ENCODE measurements around the gene DLG2. TPM values are rescaled to one million over a fixed set of nuclear protein-coding genes. Genes with fewer than 3 reads are reported as not detected.

Gene DLG2
- total and polyA plus RNA-seq, 9 of the 15 experiments (the other 6 are each of a cell fraction or from before 2014, with no cell fraction given) = 0.52 to 1.6 (median 0.95) TPM

DNA sequence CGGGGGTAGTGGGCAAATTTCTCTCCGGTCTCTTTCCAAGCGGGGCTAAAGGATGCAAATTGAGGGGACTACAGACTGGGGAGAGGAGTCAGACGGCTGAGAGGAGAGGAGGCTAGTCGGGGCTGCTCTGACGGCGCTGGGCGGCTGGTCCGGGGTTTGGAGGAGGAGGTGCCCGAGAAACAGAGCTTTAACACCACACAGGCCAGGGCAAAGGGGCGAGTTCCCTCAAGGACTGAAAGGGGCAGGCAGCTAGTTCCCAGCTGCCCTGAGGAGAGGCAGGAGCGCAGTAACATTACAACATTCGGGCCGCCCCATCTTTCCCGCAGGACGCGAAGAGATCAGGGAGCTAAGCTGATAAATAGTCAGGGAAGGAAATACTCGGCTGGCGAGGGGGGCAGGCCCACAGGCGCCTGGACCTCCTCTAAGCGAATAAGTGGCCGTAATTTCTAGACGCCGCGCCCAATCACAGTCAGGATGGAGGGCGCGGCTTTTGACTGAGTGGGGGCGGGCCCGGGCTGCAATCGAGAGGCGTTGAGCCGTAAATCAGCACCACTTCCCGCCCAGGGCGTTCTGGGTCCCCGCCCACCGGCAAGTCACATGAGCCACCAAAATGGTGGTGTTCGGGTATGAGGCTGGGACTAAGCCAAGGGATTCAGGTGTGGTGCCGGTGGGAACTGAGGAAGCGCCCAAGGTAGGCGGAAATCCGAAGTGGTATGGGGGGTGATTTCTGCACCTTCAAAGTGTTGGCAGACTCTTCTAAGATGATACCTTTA, 1.0 kb upstream of the DLG2 start, which contains the start of gene TMEM126B (continued):
- TF ChIP-seq PURB (CRISPR knock-in tag; IDR thresholded peaks at IDR 0.05; ENCODE audit: low read depth) (no peak), CAMTA2 (CRISPR knock-in tag; conservative IDR thresholded peaks at IDR 0.05) (no peak), MXI1 (IDR thresholded peaks at IDR 0.05; ENCODE audit: low read depth, low read length) (no peak), MAFG (tag; conservative IDR thresholded peaks at IDR 0.05) (no peak), NR4A1 (CRISPR knock-in tag; IDR thresholded peaks at IDR 0.05) (no peak), NR4A1 (tag; IDR thresholded peaks at IDR 0.05) (no peak), CXXC5 (CRISPR knock-in tag; IDR thresholded peaks at IDR 0.05) (peak; percentile 77), CCNT2 (IDR thresholded peaks at IDR 0.05; ENCODE audit: borderline replicate concordance, extremely low read depth, insufficient read length, low read depth, low read length) (peak; percentile 52), CTBP1 (IDR thresholded peaks at IDR 0.05; ENCODE audit: borderline replicate concordance) (peak; percentile 91), ZNF785 (CRISPR knock-in tag; IDR thresholded peaks at IDR 0.05) (no peak), SLC30A9 (CRISPR knock-in tag; IDR thresholded peaks at IDR 0.05) (no peak), ZFX (CRISPR knock-in tag; IDR thresholded peaks at IDR 0.05) (peak; percentile 65)
- TF ChIP-seq, protein P1, sequence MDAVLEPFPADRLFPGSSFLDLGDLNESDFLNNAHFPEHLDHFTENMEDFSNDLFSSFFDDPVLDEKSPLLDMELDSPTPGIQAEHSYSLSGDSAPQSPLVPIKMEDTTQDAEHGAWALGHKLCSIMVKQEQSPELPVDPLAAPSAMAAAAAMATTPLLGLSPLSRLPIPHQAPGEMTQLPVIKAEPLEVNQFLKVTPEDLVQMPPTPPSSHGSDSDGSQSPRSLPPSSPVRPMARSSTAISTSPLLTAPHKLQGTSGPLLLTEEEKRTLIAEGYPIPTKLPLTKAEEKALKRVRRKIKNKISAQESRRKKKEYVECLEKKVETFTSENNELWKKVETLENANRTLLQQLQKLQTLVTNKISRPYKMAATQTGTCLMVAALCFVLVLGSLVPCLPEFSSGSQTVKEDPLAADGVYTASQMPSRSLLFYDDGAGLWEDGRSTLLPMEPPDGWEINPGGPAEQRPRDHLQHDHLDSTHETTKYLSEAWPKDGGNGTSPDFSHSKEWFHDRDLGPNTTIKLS (IDR thresholded peaks at IDR 0.05; ENCODE audit: borderline replicate concordance, low read depth) = peak; percentile 28; the same call in 1 of the 2 replicates
- TF ChIP-seq, protein P2, sequence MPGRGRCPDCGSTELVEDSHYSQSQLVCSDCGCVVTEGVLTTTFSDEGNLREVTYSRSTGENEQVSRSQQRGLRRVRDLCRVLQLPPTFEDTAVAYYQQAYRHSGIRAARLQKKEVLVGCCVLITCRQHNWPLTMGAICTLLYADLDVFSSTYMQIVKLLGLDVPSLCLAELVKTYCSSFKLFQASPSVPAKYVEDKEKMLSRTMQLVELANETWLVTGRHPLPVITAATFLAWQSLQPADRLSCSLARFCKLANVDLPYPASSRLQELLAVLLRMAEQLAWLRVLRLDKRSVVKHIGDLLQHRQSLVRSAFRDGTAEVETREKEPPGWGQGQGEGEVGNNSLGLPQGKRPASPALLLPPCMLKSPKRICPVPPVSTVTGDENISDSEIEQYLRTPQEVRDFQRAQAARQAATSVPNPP (IDR thresholded peaks at IDR 0.05; ENCODE audit: borderline replicate concordance, insufficient read depth, insufficient read length) = no peak
- TF ChIP-seq, protein P3, sequence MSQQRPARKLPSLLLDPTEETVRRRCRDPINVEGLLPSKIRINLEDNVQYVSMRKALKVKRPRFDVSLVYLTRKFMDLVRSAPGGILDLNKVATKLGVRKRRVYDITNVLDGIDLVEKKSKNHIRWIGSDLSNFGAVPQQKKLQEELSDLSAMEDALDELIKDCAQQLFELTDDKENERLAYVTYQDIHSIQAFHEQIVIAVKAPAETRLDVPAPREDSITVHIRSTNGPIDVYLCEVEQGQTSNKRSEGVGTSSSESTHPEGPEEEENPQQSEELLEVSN (IDR thresholded peaks at IDR 0.05; ENCODE audit: borderline replicate concordance in 1 of 2, extremely low read depth in 1 of 2, insufficient read depth in 1 of 2, insufficient read length in 1 of 2, low read depth in 1 of 2, low read length in 1 of 2, poor library complexity in 1 of 2, severe bottlenecking in 1 of 2) = peak; percentile 22 to 59
- TF ChIP-seq, protein P4, sequence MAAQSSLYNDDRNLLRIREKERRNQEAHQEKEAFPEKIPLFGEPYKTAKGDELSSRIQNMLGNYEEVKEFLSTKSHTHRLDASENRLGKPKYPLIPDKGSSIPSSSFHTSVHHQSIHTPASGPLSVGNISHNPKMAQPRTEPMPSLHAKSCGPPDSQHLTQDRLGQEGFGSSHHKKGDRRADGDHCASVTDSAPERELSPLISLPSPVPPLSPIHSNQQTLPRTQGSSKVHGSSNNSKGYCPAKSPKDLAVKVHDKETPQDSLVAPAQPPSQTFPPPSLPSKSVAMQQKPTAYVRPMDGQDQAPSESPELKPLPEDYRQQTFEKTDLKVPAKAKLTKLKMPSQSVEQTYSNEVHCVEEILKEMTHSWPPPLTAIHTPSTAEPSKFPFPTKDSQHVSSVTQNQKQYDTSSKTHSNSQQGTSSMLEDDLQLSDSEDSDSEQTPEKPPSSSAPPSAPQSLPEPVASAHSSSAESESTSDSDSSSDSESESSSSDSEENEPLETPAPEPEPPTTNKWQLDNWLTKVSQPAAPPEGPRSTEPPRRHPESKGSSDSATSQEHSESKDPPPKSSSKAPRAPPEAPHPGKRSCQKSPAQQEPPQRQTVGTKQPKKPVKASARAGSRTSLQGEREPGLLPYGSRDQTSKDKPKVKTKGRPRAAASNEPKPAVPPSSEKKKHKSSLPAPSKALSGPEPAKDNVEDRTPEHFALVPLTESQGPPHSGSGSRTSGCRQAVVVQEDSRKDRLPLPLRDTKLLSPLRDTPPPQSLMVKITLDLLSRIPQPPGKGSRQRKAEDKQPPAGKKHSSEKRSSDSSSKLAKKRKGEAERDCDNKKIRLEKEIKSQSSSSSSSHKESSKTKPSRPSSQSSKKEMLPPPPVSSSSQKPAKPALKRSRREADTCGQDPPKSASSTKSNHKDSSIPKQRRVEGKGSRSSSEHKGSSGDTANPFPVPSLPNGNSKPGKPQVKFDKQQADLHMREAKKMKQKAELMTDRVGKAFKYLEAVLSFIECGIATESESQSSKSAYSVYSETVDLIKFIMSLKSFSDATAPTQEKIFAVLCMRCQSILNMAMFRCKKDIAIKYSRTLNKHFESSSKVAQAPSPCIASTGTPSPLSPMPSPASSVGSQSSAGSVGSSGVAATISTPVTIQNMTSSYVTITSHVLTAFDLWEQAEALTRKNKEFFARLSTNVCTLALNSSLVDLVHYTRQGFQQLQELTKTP (IDR thresholded peaks at IDR 0.05; ENCODE audit: low read depth in 1 of 2, partially characterized antibody in 2 of 2) = peak; percentile 27 to 80

Measured in K562 (cell line).